HepG2 (cell line): Measurements from ENCODE around the gene ACOXL. TPM values are rescaled to one million over a fixed set of nuclear protein-coding genes. Genes with fewer than 3 reads are reported as not detected.

Experiments used
- DR1 ChIP-seq: sonication (generic); formaldehyde crosslinking; IDR thresholded peaks from 2 replicates; pipeline ENCODE4 v1.8.0; 2021; ENCODE audit warnings: mild to moderate bottlenecking, missing genetic modification reagents, inconsistent platforms
- MYNN ChIP-seq: sonication (generic); formaldehyde crosslinking; IDR thresholded peaks from 2 replicates; pipeline ENCODE4 v1.4.0; 2020; ENCODE audit warnings: mild to moderate bottlenecking, low read depth, missing genetic modification reagents
- NR1H2 ChIP-seq: sonication (generic); formaldehyde crosslinking; IDR thresholded peaks from 2 replicates; pipeline ENCODE4 v1.8.1; 2022; ENCODE audit warnings: low read depth, missing genetic modification reagents, borderline replicate concordance
- SALL1 ChIP-seq: sonication (generic); formaldehyde crosslinking; IDR thresholded peaks from 2 replicates; pipeline ENCODE4 v1.8.0; 2022; ENCODE audit warnings: mild to moderate bottlenecking, missing genetic modification reagents
- ZNF619 ChIP-seq: sonication (generic); formaldehyde crosslinking; IDR thresholded peaks from 2 replicates; pipeline ENCODE4 v1.4.0; 2020; ENCODE audit warnings: mild to moderate bottlenecking, missing genetic modification reagents
- polyA plus RNA-seq, 8 experiments: library from polyadenylated mRNA; depleted of rRNA in 3 of 8; stranded (reverse) in 7 of 8; unstranded in 1 of 8; fragments of >200 nt; fragmentation: Illumina TruSeq in 4 of 8; extraction: Trizol in 4 of 8; gene quantifications; 2 replicates each; pipeline versions ENCODE4 v1.2.1 to v1.2.3, GENCODE V29; 2011 to 2016; ENCODE audit warnings: low read depth in 4 of 8, missing spikeins in 1 of 8, mixed read lengths in 1 of 8; ENCODE audit not compliant: insufficient read depth in 1 of 8
- total RNA-seq, 5 experiments: library from RNA; depleted of rRNA; stranded (reverse); fragments of >200 nt; fragmentation: Illumina TruSeq; extraction: Trizol; gene quantifications; 2 replicates each; pipeline ENCODE4 v1.2.3, GENCODE V29; 2016; ENCODE audit warnings: low read depth in 1 of 5
- TF ChIP-seq, protein P1 (sequence below): sonication (generic); formaldehyde crosslinking; IDR thresholded peaks from 2 replicates; pipeline ENCODE4 v1.5.0; 2020; ENCODE audit warnings: mild to moderate bottlenecking, missing genetic modification reagents, borderline replicate concordance
- TF ChIP-seq, protein P2 (sequence below): sonication (generic); formaldehyde crosslinking; IDR thresholded peaks from 2 replicates; pipeline ENCODE4 v1.4.0; 2020; ENCODE audit warnings: missing genetic modification reagents, borderline replicate concordance

Gene ACOXL
- total and polyA plus RNA-seq, 2 of the 13 experiments (the other 11 are each of a cell fraction or from before 2014, with no cell fraction given), result not detected

DNA sequence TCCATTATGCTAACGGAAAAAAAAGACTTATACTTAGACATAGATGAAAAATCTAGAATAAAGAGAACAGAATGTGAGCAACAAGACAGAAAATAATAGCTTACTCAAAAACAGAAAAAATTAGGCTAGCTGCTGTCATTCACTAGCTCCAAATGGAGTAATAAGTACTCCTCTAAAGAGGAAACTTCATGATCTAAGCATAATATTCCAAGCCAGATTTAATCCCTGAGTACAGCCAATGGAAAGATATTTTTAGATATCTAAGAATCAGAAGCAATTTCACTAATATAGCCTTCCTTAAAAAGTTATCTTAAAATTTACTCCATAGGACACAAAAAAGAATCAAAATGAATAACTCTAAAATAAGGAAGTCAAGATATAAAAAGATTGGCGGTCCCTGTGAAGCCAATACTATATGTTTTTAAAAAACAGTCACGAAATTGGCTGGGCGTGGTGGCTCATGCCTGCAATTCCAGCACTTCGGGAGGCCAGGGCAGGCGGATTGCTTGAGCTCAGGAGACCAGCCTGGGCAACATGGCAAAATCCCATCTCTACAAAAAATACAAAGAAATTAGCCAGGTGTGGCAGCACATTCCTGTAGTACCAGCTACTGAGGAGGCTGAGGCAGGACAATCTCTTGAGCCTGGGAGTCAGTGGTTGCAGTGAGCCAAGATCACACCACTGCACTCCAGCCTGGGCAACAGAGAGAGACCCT, 265.1 kb downstream of the ACOXL start (continued):
- no peak for TF ChIP-seq ZNF619 (CRISPR knock-in tag)
- no peak for TF ChIP-seq NR1H2
- no peak for TF ChIP-seq SALL1 (CRISPR knock-in tag)
- TF ChIP-seq, protein P1, sequence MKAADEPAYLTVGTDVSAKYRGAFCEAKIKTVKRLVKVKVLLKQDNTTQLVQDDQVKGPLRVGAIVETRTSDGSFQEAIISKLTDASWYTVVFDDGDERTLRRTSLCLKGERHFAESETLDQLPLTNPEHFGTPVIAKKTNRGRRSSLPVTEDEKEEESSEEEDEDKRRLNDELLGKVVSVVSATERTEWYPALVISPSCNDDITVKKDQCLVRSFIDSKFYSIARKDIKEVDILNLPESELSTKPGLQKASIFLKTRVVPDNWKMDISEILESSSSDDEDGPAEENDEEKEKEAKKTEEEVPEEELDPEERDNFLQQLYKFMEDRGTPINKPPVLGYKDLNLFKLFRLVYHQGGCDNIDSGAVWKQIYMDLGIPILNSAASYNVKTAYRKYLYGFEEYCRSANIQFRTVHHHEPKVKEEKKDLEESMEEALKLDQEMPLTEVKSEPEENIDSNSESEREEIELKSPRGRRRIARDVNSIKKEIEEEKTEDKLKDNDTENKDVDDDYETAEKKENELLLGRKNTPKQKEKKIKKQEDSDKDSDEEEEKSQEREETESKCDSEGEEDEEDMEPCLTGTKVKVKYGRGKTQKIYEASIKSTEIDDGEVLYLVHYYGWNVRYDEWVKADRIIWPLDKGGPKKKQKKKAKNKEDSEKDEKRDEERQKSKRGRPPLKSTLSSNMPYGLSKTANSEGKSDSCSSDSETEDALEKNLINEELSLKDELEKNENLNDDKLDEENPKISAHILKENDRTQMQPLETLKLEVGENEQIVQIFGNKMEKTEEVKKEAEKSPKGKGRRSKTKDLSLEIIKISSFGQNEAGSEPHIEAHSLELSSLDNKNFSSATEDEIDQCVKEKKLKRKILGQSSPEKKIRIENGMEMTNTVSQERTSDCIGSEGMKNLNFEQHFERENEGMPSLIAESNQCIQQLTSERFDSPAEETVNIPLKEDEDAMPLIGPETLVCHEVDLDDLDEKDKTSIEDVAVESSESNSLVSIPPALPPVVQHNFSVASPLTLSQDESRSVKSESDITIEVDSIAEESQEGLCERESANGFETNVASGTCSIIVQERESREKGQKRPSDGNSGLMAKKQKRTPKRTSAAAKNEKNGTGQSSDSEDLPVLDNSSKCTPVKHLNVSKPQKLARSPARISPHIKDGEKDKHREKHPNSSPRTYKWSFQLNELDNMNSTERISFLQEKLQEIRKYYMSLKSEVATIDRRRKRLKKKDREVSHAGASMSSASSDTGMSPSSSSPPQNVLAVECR (CRISPR knock-in tag), result no peak
- no peak for TF ChIP-seq MYNN (CRISPR knock-in tag)
- TF ChIP-seq, protein P2, sequence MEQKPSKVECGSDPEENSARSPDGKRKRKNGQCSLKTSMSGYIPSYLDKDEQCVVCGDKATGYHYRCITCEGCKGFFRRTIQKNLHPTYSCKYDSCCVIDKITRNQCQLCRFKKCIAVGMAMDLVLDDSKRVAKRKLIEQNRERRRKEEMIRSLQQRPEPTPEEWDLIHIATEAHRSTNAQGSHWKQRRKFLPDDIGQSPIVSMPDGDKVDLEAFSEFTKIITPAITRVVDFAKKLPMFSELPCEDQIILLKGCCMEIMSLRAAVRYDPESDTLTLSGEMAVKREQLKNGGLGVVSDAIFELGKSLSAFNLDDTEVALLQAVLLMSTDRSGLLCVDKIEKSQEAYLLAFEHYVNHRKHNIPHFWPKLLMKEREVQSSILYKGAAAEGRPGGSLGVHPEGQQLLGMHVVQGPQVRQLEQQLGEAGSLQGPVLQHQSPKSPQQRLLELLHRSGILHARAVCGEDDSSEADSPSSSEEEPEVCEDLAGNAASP (CRISPR knock-in tag), result no peak
- TF ChIP-seq DR1, result no peak
